IMR-90 (cell line): ENCODE data around the gene AOPEP. TPM values are rescaled to one million over a fixed set of nuclear protein-coding genes. Genes with fewer than 3 reads are reported as not detected.
A peak's percentile ranks its signal among the peaks of the same experiment; 100 is the strongest.

Experiments
- ATAC-seq: fragments of 200-7000 bp; cut with Tn5 transposase; 2 replicates; pipeline ENCODE4 v1.9.1; 2020; ENCODE audit warnings: low read depth, mild to moderate bottlenecking, moderate library complexity
- BruUV-seq: library from RNA; stranded (reverse); fragments of 400-500 nt; replicated peaks from 2 replicates; lab custom pipeline; 2021; lab: Mats Ljungman, UMichigan
- CTCF ChIA-PET: fragments of 300-600 bp; formaldehyde crosslinking; extraction: SDS; loops from one replicate; lab custom pipeline; 2021; ENCODE audit warnings: antibody characterized with exemption; lab: Yijun Ruan, JAX
- POLR2A ChIA-PET: fragments of 300-600 bp; sonication (Branson Sonifier 250); formaldehyde crosslinking; loops from one replicate; lab custom pipeline; 2022; ENCODE audit warnings: antibody characterized with exemption; ENCODE audit not compliant: unreplicated experiment; lab: Charles Lee
- DNase-seq: peaks from one replicate; pipeline ENCODE4 v3.0.0; 2013
- H2AFZ ChIP-seq: replicated peaks from 2 replicates; pipeline ENCODE3; 2013; ENCODE audit warnings: low read length, mild to moderate bottlenecking; ENCODE audit not compliant: poor library complexity
- H2AK5ac ChIP-seq: 2 replicates; pipeline ENCODE4 v1.6.1; 2013; ENCODE audit warnings: low read depth, low read length, inconsistent platforms
- H2AK9ac ChIP-seq: replicated peaks from 2 replicates; pipeline ENCODE3; 2013; ENCODE audit warnings: mild to moderate bottlenecking, low read depth, low read length, moderate library complexity; ENCODE audit not compliant: poor library complexity
- H2BK120ac ChIP-seq: 2 replicates; pipeline ENCODE4 v1.6.1; 2013; ENCODE audit warnings: low read depth, low read length, inconsistent platforms
- H2BK15ac ChIP-seq: 3 replicates; pipeline ENCODE4 v1.6.1; 2013; ENCODE audit warnings: low read depth, low read length, inconsistent platforms
- H2BK20ac ChIP-seq: 2 replicates; pipeline ENCODE4 v1.6.1; 2013; ENCODE audit warnings: low read depth, mild to moderate bottlenecking, inconsistent platforms, low read length, moderate library complexity
- H2BK5ac ChIP-seq: 2 replicates; pipeline ENCODE4 v1.6.1; 2013; ENCODE audit warnings: mild to moderate bottlenecking, low read depth, low read length, inconsistent platforms; ENCODE audit not compliant: poor library complexity, severe bottlenecking
- H3K14ac ChIP-seq: replicated peaks from 2 replicates; pipeline ENCODE4 v1.6.1; 2013; ENCODE audit warnings: low read depth, low read length, inconsistent platforms
- H3K18ac ChIP-seq: 2 replicates; pipeline ENCODE4 v1.6.1; 2013; ENCODE audit warnings: low read depth, low read length, control low read depth
- H3K23ac ChIP-seq: 2 replicates; pipeline ENCODE4 v1.6.1; 2013; ENCODE audit warnings: low read depth, low read length, inconsistent platforms
- H3K27ac ChIP-seq: 2 replicates; pipeline ENCODE4 v1.5.1; 2013; ENCODE audit warnings: mild to moderate bottlenecking, control low read depth, low read length; ENCODE audit not compliant: insufficient read depth
- H3K27me3 ChIP-seq: 2 replicates; pipeline ENCODE4 v1.6.1; 2013; ENCODE audit warnings: low read length; ENCODE audit not compliant: control insufficient read depth, insufficient read depth
- H3K36me3 ChIP-seq: 2 replicates; pipeline ENCODE4 v1.6.1; 2013; ENCODE audit warnings: low read length, mixed read lengths; ENCODE audit not compliant: control insufficient read depth, insufficient read depth
- H3K4ac ChIP-seq: 2 replicates; pipeline ENCODE4 v1.6.1; 2013; ENCODE audit warnings: low read depth, low read length, inconsistent platforms
- H3K4me1 ChIP-seq: 2 replicates; pipeline ENCODE4 v1.6.1; 2013; ENCODE audit warnings: low read length, mixed read lengths; ENCODE audit not compliant: control insufficient read depth, insufficient read depth
- H3K4me2 ChIP-seq: 2 replicates; pipeline ENCODE4 v1.6.1; 2013; ENCODE audit warnings: low read depth, mild to moderate bottlenecking, control low read depth, low read length, moderate library complexity
- H3K4me3 ChIP-seq: 2 replicates; pipeline ENCODE4 v1.5.1; 2013; ENCODE audit warnings: low read depth, mild to moderate bottlenecking, control low read depth, low read length, moderate library complexity; ENCODE audit not compliant: insufficient read depth
- H3K56ac ChIP-seq: 2 replicates; pipeline ENCODE4 v1.6.1; 2013; ENCODE audit warnings: low read length, inconsistent platforms; ENCODE audit not compliant: insufficient read depth; ENCODE audit errors: extremely low read depth
- H3K79me1 ChIP-seq, 2 experiments: 2 replicates each; pipeline ENCODE4 v1.6.1; 2013; ENCODE audit warnings: low read length in 2 of 2, inconsistent platforms in 1 of 2, low read depth in 1 of 2
- H3K9ac ChIP-seq: 2 replicates; pipeline ENCODE4 v1.6.1; 2013; ENCODE audit warnings: low read depth, low read length, control low read depth
- H3K9me1 ChIP-seq: 2 replicates; pipeline ENCODE4 v1.6.1; 2013; ENCODE audit warnings: low read length, inconsistent platforms; ENCODE audit not compliant: insufficient read depth
- H3K9me3 ChIP-seq: 2 replicates; pipeline ENCODE4 v1.6.1; 2013; ENCODE audit warnings: low read length; ENCODE audit not compliant: control insufficient read depth, insufficient read depth
- H4K20me1 ChIP-seq: 2 replicates; pipeline ENCODE4 v1.6.1; 2013; ENCODE audit warnings: low read length, inconsistent platforms; ENCODE audit not compliant: insufficient read depth
- H4K5ac ChIP-seq: 2 replicates; pipeline ENCODE4 v1.6.1; 2013; ENCODE audit warnings: mild to moderate bottlenecking, low read depth, low read length, control low read depth
- H4K8ac ChIP-seq, 2 experiments: 2 replicates each; pipeline ENCODE4 v1.6.1; 2013; ENCODE audit warnings: low read depth in 2 of 2, low read length in 2 of 2, control low read depth in 1 of 2, inconsistent platforms in 1 of 2
- H4K91ac ChIP-seq: 2 replicates; pipeline ENCODE4 v1.6.1; 2013; ENCODE audit warnings: low read depth, low read length, inconsistent platforms; ENCODE audit not compliant: insufficient read depth
- CEBPB ChIP-seq: IDR thresholded peaks from 2 replicates; pipeline ENCODE4 v1.6.1; 2012; ENCODE audit warnings: low read depth, low read length, improper control_type of control experiment
- CHD1 ChIP-seq: IDR thresholded peaks from 2 replicates; pipeline ENCODE4 v1.6.1; 2012; ENCODE audit warnings: low read depth, low read length, improper control_type of control experiment
- FOS ChIP-seq: fragments of 150-350 bp; IDR thresholded peaks from 2 replicates; pipeline ENCODE4 v1.6.1; 2016; ENCODE audit warnings: low read depth, low read length
- MAFK ChIP-seq: IDR thresholded peaks from 2 replicates; pipeline ENCODE4 v1.6.1; 2012; ENCODE audit warnings: low read depth, low read length, improper control_type of control experiment
- MXI1 ChIP-seq: IDR thresholded peaks from 2 replicates; pipeline ENCODE4 v1.6.1; 2012; ENCODE audit warnings: low read depth, mild to moderate bottlenecking, low read length, moderate library complexity, borderline replicate concordance
- NFE2L2 ChIP-seq: fragments of 150-350 bp; IDR thresholded peaks from 2 replicates; pipeline ENCODE4 v1.6.1; 2016; ENCODE audit warnings: low read depth, mild to moderate bottlenecking, low read length
- POLR2A ChIP-seq: IDR thresholded peaks from 2 replicates; pipeline ENCODE4 v1.6.1; 2012; ENCODE audit warnings: mild to moderate bottlenecking, low read depth, low read length
- RFX5 ChIP-seq: IDR thresholded peaks from 2 replicates; pipeline ENCODE4 v1.8.0; 2012; ENCODE audit warnings: low read depth, mild to moderate bottlenecking, low read length, moderate library complexity
- WGBS, 2 experiments: methylation state at CpG; one replicate each; pipeline versions ENCODE4 v1.1.5 to v1.1.7; 2013; ENCODE audit warnings: missing lambda C conversion rate in 2 of 2; ENCODE audit not compliant: insufficient read length in 1 of 2; ENCODE audit errors: extremely low coverage in 2 of 2; 5-methylcytosine and 5-hydroxymethylcytosine counted together
- dilution Hi-C: fragments of 300-500 bp; cut with HindIII; formaldehyde crosslinking; loops from one replicate; pipeline ENCODE4 v1.14.3; 2018; ENCODE audit warnings: low sequenced_read_pairs; ENCODE audit not compliant: unreplicated experiment
- in situ Hi-C: fragments of 300-500 bp; cut with MboI; formaldehyde crosslinking; loops from 3 replicates; pipeline ENCODE4 v1.14.3; 2019; ENCODE audit warnings: low sequenced_read_pairs, inconsistent platforms, mixed read lengths
- intact Hi-C: fragments of 100-400 bp; cut with micrococcal nuclease; formaldehyde crosslinking; loops from 2 replicates; pipeline ENCODE4 v1.10.0; 2022
- polyA plus RNA-seq, 3 experiments: library from polyadenylated mRNA; depleted of rRNA; stranded (reverse); fragments of >200 nt; gene quantifications; 2 replicates each; pipeline ENCODE4 v1.2.3, GENCODE V29; 2012; ENCODE audit warnings: low replicate concordance in 1 of 3
- total RNA-seq: library from RNA; depleted of rRNA; stranded (reverse); fragments of >200 nt; gene quantifications from 2 replicates; pipeline ENCODE4 v1.2.3, GENCODE V29; 2012
- TF ChIP-seq, protein P1 (sequence below): conservative IDR thresholded peaks from 2 replicates; pipeline ENCODE4 v1.5.1; 2012; ENCODE audit warnings: mild to moderate bottlenecking, low read depth, low read length, improper control_type of control experiment
- TF ChIP-seq, protein P2 (sequence below): fragments of 150-350 bp; IDR thresholded peaks from 2 replicates; pipeline ENCODE4 v1.6.1; 2016; ENCODE audit warnings: low read depth, mild to moderate bottlenecking, low read length, moderate library complexity, borderline replicate concordance
- TF ChIP-seq, protein P3 (sequence below): fragments of 150-350 bp; IDR thresholded peaks from 2 replicates; pipeline ENCODE4 v1.6.1; 2017; ENCODE audit warnings: mild to moderate bottlenecking, antibody characterized with exemption, low read length, low read depth

Gene AOPEP
- total and polyA plus RNA-seq, 2 of the 4 experiments (the other 2 are of a cell fraction) = 34.9 to 38.7 TPM

DNA sequence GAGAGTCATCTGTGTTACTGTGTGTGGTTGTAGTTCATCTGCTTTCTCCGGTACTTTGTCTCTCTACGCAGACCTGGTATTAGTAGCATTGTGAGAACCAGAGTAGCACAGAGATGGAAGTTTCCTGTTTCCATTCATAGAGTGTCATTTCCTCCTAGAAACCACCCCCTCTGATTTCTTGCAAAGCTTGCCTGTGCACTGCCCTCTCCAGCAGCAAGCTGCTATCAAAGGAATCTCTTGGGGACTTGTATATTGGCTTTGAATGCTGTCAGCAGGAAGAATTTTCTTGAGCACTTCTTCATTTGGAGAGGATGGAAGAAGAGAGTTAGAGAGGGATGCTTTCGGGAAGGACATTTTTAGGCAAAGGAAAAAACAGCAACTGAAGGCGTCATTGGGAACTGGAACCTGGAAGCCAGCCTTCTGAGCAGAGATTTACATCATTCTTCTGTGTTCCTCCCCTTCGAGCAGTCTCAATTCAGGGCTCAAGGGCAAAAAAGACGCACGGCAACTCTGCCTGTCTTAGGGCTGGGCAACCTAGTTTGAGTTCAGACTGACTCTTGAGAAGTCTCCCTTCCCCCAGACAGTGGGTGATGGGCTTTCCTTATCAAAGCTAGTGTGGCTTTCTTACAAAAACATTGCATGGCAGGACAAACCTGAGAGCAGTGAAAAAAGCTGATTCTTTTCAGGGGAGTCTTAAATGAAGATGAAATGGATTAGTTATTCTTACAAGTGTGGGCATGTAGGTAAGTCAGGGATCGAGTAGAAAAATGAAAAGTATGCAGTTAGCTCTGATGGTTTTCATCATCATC is 226.3 kb downstream of the AOPEP start:
- TF ChIP-seq MAFK (no peak), CEBPB (no peak), MXI1 (no peak), RFX5 (no peak), CHD1 (no peak), POLR2A (no peak), FOS (no peak), NFE2L2 (no peak)
- TF ChIP-seq, protein P1, sequence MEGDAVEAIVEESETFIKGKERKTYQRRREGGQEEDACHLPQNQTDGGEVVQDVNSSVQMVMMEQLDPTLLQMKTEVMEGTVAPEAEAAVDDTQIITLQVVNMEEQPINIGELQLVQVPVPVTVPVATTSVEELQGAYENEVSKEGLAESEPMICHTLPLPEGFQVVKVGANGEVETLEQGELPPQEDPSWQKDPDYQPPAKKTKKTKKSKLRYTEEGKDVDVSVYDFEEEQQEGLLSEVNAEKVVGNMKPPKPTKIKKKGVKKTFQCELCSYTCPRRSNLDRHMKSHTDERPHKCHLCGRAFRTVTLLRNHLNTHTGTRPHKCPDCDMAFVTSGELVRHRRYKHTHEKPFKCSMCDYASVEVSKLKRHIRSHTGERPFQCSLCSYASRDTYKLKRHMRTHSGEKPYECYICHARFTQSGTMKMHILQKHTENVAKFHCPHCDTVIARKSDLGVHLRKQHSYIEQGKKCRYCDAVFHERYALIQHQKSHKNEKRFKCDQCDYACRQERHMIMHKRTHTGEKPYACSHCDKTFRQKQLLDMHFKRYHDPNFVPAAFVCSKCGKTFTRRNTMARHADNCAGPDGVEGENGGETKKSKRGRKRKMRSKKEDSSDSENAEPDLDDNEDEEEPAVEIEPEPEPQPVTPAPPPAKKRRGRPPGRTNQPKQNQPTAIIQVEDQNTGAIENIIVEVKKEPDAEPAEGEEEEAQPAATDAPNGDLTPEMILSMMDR = no peak
- TF ChIP-seq, protein P2, sequence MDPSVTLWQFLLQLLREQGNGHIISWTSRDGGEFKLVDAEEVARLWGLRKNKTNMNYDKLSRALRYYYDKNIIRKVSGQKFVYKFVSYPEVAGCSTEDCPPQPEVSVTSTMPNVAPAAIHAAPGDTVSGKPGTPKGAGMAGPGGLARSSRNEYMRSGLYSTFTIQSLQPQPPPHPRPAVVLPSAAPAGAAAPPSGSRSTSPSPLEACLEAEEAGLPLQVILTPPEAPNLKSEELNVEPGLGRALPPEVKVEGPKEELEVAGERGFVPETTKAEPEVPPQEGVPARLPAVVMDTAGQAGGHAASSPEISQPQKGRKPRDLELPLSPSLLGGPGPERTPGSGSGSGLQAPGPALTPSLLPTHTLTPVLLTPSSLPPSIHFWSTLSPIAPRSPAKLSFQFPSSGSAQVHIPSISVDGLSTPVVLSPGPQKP = no peak
- TF ChIP-seq, protein P3, sequence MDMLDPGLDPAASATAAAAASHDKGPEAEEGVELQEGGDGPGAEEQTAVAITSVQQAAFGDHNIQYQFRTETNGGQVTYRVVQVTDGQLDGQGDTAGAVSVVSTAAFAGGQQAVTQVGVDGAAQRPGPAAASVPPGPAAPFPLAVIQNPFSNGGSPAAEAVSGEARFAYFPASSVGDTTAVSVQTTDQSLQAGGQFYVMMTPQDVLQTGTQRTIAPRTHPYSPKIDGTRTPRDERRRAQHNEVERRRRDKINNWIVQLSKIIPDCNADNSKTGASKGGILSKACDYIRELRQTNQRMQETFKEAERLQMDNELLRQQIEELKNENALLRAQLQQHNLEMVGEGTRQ = no peak
- Histone ChIP-seq H3K79me1 (peaks cover 0 to 6% of the 10 kb centered on the region in 2 experiments; a peak in 1 of 4 replicates), H3K4me1 (peaks cover 18% of the 10 kb centered on the region), H3K18ac (peak overlapping the region; percentile 36; the same call in 1 of the 2 replicates), H2AK9ac (no peak overlapping the region), H4K5ac (no peak overlapping the region), H2AK5ac (peak overlapping the region; percentile 63; the same call in 1 of the 2 replicates), H3K36me3 (no peaks in the 10 kb centered on the region), H3K14ac (peak overlapping the region; percentile 68; the same call in 1 of the 2 replicates), H2AFZ (no peak overlapping the region), H2BK120ac (peak overlapping the region; percentile 12), H3K9me1 (peaks cover 22% of the 10 kb centered on the region), H3K56ac (0 out of 2 replicates have a peak overlapping the region, but pooled peaks have one; percentile 3), H3K9me3 (no peaks in the 10 kb centered on the region), H4K91ac (peak overlapping the region; percentile 54; the same call in 1 of the 2 replicates), H3K4ac (peak overlapping the region; percentile 65), H4K20me1 (no peaks in the 10 kb centered on the region), H3K4me2 (no peak overlapping the region), H2BK15ac (peak overlapping the region; percentile 50; the same call in 2 of the 3 replicates), H2BK5ac (no peak overlapping the region), H4K8ac (peak overlapping the region in 1 of 2 experiments; percentile 23; a peak in 1 of 4 replicates), H3K23ac (0 out of 2 replicates have a peak overlapping the region, but pooled peaks have one; percentile 39), H3K4me3 (no peak overlapping the region), H3K27me3 (no peaks in the 10 kb centered on the region), H3K9ac (no peak overlapping the region), H3K27ac (no peak overlapping the region), H2BK20ac (peak overlapping the region; percentile 34)
- dilution Hi-C loops = no loop called here
- in situ Hi-C loops = no loop called here
- CTCF ChIA-PET = no interaction called here
- intact Hi-C loops = loop anchor here (5.0 kb wide), 1 partner anchor 40 kb away; no protein-coding TSS in a partner anchor
- WGBS, 2 experiments = 83% methylated on average over 1 of the region's 8 CpGs; no CpG with 5 or more reads in 1 of the 2 experiments
- no TSS peak for BruUV-seq
- ATAC-seq (0 out of 2 replicates have a peak, but pooled peaks have one; percentile 22), DNase-seq (no peak)
- POLR2A ChIA-PET = no interaction called here
